GM13976 (cell line): ENCODE measurements around the gene TBC1D22A.

ENCODE experiments used
- DNase-seq: peaks from one replicate; pipeline ENCODE4 v3.0.0; 2012; ENCODE audit warnings: low spot score
- CTCF ChIP-seq: IDR thresholded peaks from 2 replicates; pipeline ENCODE4 v1.5.1; 2012; ENCODE audit warnings: borderline replicate concordance, mild to moderate bottlenecking; ENCODE audit not compliant: insufficient read depth; ENCODE audit errors: extremely low read depth, missing control alignments, control extremely low read depth
- in situ Hi-C: fragments of 300-500 bp; cut with MboI; formaldehyde crosslinking; loops from one replicate; pipeline ENCODE4 v1.12.0; 2022; ENCODE audit warnings: low sequenced_read_pairs, mixed read lengths, inconsistent platforms; ENCODE audit not compliant: unreplicated experiment

The TBC1D22A gene

GRCh38 chr22:46894851-46895640 lies 132.6 kb downstream of the TBC1D22A start:
- in situ Hi-C loops = no loop called here
- DNase-seq = no peak
- TF ChIP-seq CTCF = no peak

GRCh38 chr22:46895753-46896152 lies 133.3 kb downstream of the TBC1D22A start:
- DNase-seq = no peak
- no peak for TF ChIP-seq CTCF
- in situ Hi-C loops = no loop called here

- no peak for DNase-seq
- TF ChIP-seq CTCF = no peak
- in situ Hi-C loops = no loop called here
Observed at GRCh38 chr22:46896166-46896565, 133.7 kb downstream of the TBC1D22A start.

- in situ Hi-C loops = no loop called here
- no peak for TF ChIP-seq CTCF
- DNase-seq = no peak
Observed at GRCh38 chr22:46896568-46897245, 134.3 kb downstream of the TBC1D22A start.

GRCh38 chr22:46897246-46897623 lies 134.8 kb downstream of the TBC1D22A start:
- TF ChIP-seq CTCF = no peak
- DNase-seq = no peak
- in situ Hi-C loops = no loop called here

- no peak for TF ChIP-seq CTCF
- in situ Hi-C loops = no loop called here
- no peak for DNase-seq
Observed at GRCh38 chr22:46900549-46900948, 138.1 kb downstream of the TBC1D22A start.
